ENCODE measurements around the gene USP35. TPM values are rescaled to one million over a fixed set of nuclear protein-coding genes. Genes with fewer than 3 reads are reported as not detected.

Gene USP35
- polyA plus RNA-seq, 1 of the 3 experiments (the other 2 are of a cell fraction): 8.4 TPM

DNA sequence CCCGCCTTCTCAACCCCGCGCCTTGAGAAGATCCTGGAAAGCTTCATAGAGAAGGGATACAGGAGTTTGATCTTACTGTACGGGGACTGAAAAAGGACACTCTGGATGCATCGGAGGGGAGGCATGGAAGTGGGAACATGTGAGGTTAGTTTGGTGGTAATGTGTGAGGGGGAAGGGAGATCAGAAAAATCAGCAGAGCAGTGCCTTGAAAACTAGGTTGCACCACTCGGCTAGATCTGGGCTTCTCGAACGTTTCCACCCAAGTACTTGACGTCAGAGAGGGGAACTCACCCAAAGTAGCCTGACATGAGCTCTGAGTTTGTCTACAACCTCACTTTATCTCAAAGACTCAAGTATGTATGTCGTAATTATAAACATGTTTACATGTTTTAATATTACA, 14.5 kb downstream of the USP35 start (continued):
- no peak for TF ChIP-seq ZBTB33 (IDR thresholded peaks at IDR 0.05; ENCODE audit: borderline replicate concordance, low read depth)
- no peak for TF ChIP-seq YY1 (IDR thresholded peaks at IDR 0.05; ENCODE audit: low read depth)

- Histone ChIP-seq H3F3A (replicated peaks; ENCODE audit: insufficient read depth) (no peaks in the 10 kb centered on the region), H3K4me1 (ENCODE audit: control insufficient read depth in 1 of 2, insufficient read depth in 2 of 2, low read depth in 1 of 2, low read length in 1 of 2) (peaks cover 0 to 29% of the 10 kb centered on the region in 2 experiments; a peak in 1 of 4 replicates), H3K79me2 (ENCODE audit: insufficient read depth) (no peaks in the 10 kb centered on the region), H3K4me3 (ENCODE audit: low read depth in 2 of 2, low read length in 1 of 2) (no peak overlapping the region), H3K27ac (ENCODE audit: low read depth in 2 of 2, low read length in 1 of 2) (no peak overlapping the region), H3K9me3 (no peaks in the 10 kb centered on the region), H3K36me3 (replicated peaks in 1 of 2; ENCODE audit: control insufficient read depth in 1 of 2, insufficient read depth in 2 of 2, low read length in 1 of 2) (peaks cover 0 to 25% of the 10 kb centered on the region in 2 experiments), H3K9me2 (no peaks in the 10 kb centered on the region), H3K27me3 (ENCODE audit: insufficient read depth) (no peaks in the 10 kb centered on the region), H3K4me2 (no peak overlapping the region), H4K20me1 (ENCODE audit: insufficient read depth) (no peaks in the 10 kb centered on the region), H2AFZ (ENCODE audit: low read depth) (no peak overlapping the region), H3K9ac (no peak overlapping the region)
- ChIA-PET CTCF (interaction anchor here (1.2 kb wide), 1 partner anchor 66 kb away, joined by 5 read pairs; the partner anchor contains the start of gene ALG8), POLR2A (no interaction called here)
- no peak for DNase-seq
- no peak for TF ChIP-seq SIN3A (IDR thresholded peaks at IDR 0.05; ENCODE audit: borderline replicate concordance, low read depth, low read length)
- 93% methylated on average over 4 of the region's 4 CpGs for whole genome bisulfite sequencing (ENCODE audit: low lambda C conversion rate)
These were observed 16.5 kb downstream of the USP35 start for GRCh38 chr11:78205256-78205655.

DNA sequence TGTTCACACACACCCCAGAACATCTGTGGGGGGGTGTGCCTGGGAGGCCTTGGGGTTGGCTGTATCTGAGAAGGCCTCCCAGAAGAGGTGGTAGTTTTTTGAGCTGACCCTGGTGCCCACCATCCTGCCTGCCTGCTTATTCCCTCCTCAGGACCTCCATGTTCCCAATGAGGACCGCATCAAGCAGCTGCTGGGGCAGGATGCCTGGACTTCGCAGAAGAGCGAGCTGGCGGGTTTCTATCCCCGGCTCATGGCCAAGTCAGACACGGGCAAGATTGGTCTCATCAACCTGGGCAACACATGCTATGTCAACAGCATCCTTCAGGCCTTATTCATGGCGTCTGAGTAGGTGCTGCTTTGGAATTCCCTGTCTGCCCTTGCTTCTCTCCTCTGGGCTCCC, 17.0 kb downstream of the USP35 start:
- Histone ChIP-seq H3K9me2 (no peaks in the 10 kb centered on the region), H2AFZ (ENCODE audit: low read depth) (no peak overlapping the region), H3K4me1 (ENCODE audit: control insufficient read depth in 1 of 2, insufficient read depth in 2 of 2, low read depth in 1 of 2, low read length in 1 of 2) (peaks cover 0 to 29% of the 10 kb centered on the region in 2 experiments; a peak in 1 of 4 replicates), H3K79me2 (ENCODE audit: insufficient read depth) (no peaks in the 10 kb centered on the region), H3K9ac (no peak overlapping the region), H3K27ac (ENCODE audit: low read depth in 2 of 2, low read length in 1 of 2) (no peak overlapping the region), H4K20me1 (ENCODE audit: insufficient read depth) (no peaks in the 10 kb centered on the region), H3K4me3 (ENCODE audit: low read depth in 2 of 2, low read length in 1 of 2) (no peak overlapping the region), H3K27me3 (ENCODE audit: insufficient read depth) (no peaks in the 10 kb centered on the region), H3F3A (replicated peaks; ENCODE audit: insufficient read depth) (no peaks in the 10 kb centered on the region), H3K9me3 (no peaks in the 10 kb centered on the region), H3K36me3 (replicated peaks in 1 of 2; ENCODE audit: control insufficient read depth in 1 of 2, insufficient read depth in 2 of 2, low read length in 1 of 2) (peaks cover 3 to 25% of the 10 kb centered on the region in 2 experiments), H3K4me2 (no peak overlapping the region)
- no peak for TF ChIP-seq NRF1 (IDR thresholded peaks at IDR 0.05; ENCODE audit: low read depth, low read length)
- TF ChIP-seq FOSL2 (IDR thresholded peaks at IDR 0.05; ENCODE audit: borderline replicate concordance, low read depth): no peak
- TF ChIP-seq SMC3 (IDR thresholded peaks at IDR 0.05; ENCODE audit: low read depth, low read length): no peak
- no peak for TF ChIP-seq PBX3 (IDR thresholded peaks at IDR 0.05)
- no peak for TF ChIP-seq RXRA (IDR thresholded peaks at IDR 0.05; ENCODE audit: borderline replicate concordance, low read depth)
- no peak for TF ChIP-seq ZBTB33 (IDR thresholded peaks at IDR 0.05; ENCODE audit: borderline replicate concordance, low read depth)
- no peak for TF ChIP-seq CHD2 (IDR thresholded peaks at IDR 0.05; ENCODE audit: low read length, partially characterized antibody)
- no peak for TF ChIP-seq ELF1 (IDR thresholded peaks at IDR 0.05)
- TF ChIP-seq GABPA (IDR thresholded peaks at IDR 0.05; ENCODE audit: low read depth): no peak
- TF ChIP-seq, protein P1, sequence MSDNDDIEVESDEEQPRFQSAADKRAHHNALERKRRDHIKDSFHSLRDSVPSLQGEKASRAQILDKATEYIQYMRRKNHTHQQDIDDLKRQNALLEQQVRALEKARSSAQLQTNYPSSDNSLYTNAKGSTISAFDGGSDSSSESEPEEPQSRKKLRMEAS (IDR thresholded peaks at IDR 0.05; ENCODE audit: low read depth): no peak
- no peak for TF ChIP-seq CTCF (IDR thresholded peaks at IDR 0.05)
- no peak for TF ChIP-seq POLR2AphosphoS5 (IDR thresholded peaks at IDR 0.05; ENCODE audit: low read depth, low read length)
- no peak for TF ChIP-seq GATA2 (CRISPR knock-in tag; IDR thresholded peaks at IDR 0.05)
- no peak for TF ChIP-seq TCF12 (IDR thresholded peaks at IDR 0.05)
- no peak for DNase-seq
- WGBS (ENCODE audit: low lambda C conversion rate): 100% methylated on average over 6 of the region's 7 CpGs
- ChIA-PET POLR2A (interaction anchor here (0.6 kb wide), 1 partner anchor 17 kb away, joined by 3 read pairs; the partner anchor contains the start of gene KCTD21), CTCF (interaction anchor here (1.2 to 1.8 kb wide), 2 partner anchors 23 to 66 kb away, joined by 5 to 8 read pairs; partner anchors contain the start of gene ALG8)

All from SK-N-SH (cell line).